ENCODE results near the gene TMEM109.
A peak's percentile ranks its signal among the peaks of the same experiment; 100 is the strongest.

The TMEM109 gene, protein sequence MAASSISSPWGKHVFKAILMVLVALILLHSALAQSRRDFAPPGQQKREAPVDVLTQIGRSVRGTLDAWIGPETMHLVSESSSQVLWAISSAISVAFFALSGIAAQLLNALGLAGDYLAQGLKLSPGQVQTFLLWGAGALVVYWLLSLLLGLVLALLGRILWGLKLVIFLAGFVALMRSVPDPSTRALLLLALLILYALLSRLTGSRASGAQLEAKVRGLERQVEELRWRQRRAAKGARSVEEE

GRCh38 chr11:60913793-60914632, at the start of gene TMEM109:
Gene TMEM109, plus strand, starts transcription at chr11:60914158. Its CDS starts 5,536 bp downstream, at chr11:60919694.
- DNase-seq: peak; percentile 69 to 83

DNA sequence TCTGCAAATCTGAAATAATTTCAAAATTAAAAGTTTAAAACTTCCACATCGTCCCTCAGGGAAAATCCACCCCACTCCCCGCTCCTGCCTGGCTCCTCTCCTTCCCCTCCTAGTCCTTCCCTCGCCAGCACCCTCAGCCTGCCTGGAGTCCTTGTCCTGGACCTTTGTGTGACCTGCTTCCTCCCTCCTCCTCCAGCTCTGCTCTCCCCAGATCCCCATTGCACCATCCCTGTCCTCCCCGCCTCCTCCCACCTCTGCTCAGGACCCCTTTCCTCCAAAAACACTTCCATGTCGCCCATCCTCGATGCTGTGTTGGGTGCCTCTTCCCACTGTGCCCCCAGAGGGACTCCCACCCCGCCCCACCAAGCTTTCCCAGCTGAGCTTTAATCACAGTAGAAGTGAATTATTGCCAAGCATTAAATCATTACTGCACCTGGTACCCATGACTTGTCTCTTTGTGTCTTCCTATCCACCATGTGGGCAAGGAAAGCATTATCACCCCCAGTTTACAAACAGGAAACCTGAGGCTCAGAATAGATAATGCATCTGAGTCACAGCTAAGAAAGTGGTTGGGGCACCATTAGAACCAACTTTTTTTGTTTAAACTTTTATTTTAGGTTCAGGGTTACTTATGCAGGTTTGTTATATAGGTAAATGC, 49.0 kb upstream of the TMEM109 start:
- DNase-seq: no peak

DNA sequence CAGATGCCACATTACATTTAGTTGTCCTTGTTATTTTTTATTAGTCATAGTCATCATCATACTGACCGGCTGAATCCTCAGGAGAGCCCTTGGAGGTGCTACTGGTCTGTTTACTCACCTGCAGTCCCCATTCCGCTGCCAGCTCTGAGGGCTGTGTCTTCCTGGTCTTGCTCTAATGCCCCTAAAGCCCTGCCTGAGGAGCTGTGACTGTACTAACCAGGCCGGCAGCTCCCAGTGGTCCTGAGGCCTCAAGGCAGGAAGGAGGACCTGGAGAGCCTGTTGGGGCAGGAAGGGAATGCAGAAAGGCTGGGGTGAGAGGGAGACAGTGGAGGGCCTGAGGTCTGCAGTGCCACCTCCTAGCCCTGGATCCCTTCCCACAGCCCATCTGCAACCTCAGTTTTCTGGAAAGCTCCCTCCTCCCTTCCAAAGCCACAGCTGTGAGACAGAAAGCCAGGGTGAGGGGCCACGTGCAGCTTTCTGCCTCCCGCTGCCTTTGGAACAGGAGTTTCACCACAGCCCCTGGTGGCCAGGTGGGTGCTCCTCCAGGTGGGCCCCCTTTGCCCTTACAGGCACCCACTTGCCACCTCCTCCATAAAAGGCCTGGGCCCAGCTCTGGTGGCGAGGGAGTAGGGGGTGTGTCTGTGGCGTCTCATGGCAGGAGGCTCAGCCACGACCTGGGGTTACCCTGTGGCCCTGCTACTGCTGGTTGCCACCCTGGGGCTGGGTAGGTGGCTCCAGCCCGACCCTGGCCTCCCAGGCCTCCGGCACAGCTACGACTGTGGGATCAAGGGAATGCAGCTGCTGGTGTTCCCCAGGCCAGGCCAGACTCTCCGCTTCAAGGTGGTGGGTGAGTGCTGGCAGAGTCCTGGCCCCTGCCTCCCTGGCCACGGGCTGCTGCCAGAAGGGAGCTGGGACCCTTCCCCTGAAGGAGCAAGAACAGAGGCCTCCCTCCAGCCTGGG, 46.8 kb upstream of the TMEM109 start, which contains the start of gene ZP1:
TSS of gene ZP1 (plus strand) at position 632 of the 960 bp plus-strand sequence. CDS start at position 652, 20 bp downstream.
- no peak for DNase-seq

GRCh38 chr11:60867871-60868681, 45.9 kb upstream of the TMEM109 start:
- no peak for DNase-seq

DNA sequence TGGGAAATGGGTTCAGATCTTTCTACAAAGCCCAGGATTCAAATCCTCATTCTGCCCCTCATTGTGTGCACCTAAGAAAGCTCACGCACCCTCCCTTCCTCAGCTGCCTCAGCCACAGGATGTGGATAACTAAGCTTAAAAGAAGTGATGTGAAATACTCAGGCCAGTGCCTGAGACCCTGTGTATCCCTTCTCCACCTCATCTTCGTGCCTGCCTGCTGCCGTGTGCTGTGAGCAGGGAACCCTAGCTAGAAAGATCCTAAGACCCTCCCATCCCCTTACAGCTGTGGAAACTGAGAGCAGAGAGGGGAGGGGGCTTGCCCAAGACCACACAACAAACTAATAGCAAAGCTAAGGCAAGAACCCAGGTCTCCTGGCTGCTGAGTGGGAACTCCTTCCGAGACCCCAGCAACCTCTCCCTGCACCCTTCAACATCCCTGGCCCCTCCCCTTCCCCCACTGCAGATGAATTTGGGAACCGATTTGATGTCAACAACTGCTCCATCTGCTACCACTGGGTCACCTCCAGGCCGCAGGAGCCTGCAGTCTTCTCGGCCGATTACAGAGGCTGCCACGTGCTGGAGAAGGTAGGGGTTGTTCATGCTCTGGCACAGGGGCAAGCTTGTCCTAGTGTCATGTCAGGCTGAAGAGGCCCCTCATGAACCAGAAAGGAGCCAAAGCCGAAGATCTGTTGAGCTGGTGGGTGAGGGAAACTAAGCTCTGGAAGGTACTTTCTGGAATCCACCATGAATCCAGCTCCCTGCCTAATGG, 45.1 kb upstream of the TMEM109 start:
- no peak for DNase-seq

GRCh38 chr11:60869451-60869825, 44.5 kb upstream of the TMEM109 start:
- no peak for DNase-seq

DNA sequence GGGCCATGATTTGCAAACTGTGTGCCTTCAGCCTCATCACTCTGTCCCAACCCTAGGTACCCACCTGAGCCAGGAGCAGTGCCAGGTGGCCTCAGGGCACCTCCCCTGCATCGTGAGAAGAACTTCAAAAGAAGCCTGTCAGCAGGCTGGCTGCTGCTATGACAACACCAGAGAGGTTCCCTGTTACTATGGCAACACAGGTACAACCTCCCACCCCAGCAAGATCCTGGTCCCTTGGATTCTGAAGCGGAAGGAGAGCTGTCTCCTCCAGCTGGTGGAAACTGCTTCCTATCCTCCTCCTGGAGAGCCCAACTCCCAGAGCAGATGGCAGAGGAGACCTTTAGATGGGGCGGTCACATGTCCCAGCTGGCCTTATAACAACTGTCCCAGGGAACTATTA, 43.7 kb upstream of the TMEM109 start:
- no peak for DNase-seq

- DNase-seq: no peak
These were observed 43.1 kb upstream of the TMEM109 start for GRCh38 chr11:60870733-60871377.

- DNase-seq: no peak
These were observed 42.4 kb upstream of the TMEM109 start for GRCh38 chr11:60871378-60872061.

GRCh38 chr11:60872124-60872960, 41.6 kb upstream of the TMEM109 start:
- DNase-seq: peak; percentile 41 to 42

- peak; percentile 42 to 46 for DNase-seq
These were observed 40.9 kb upstream of the TMEM109 start for GRCh38 chr11:60872961-60873524.

- no peak for DNase-seq
These were observed 40.4 kb upstream of the TMEM109 start for GRCh38 chr11:60873533-60873932.

DNA sequence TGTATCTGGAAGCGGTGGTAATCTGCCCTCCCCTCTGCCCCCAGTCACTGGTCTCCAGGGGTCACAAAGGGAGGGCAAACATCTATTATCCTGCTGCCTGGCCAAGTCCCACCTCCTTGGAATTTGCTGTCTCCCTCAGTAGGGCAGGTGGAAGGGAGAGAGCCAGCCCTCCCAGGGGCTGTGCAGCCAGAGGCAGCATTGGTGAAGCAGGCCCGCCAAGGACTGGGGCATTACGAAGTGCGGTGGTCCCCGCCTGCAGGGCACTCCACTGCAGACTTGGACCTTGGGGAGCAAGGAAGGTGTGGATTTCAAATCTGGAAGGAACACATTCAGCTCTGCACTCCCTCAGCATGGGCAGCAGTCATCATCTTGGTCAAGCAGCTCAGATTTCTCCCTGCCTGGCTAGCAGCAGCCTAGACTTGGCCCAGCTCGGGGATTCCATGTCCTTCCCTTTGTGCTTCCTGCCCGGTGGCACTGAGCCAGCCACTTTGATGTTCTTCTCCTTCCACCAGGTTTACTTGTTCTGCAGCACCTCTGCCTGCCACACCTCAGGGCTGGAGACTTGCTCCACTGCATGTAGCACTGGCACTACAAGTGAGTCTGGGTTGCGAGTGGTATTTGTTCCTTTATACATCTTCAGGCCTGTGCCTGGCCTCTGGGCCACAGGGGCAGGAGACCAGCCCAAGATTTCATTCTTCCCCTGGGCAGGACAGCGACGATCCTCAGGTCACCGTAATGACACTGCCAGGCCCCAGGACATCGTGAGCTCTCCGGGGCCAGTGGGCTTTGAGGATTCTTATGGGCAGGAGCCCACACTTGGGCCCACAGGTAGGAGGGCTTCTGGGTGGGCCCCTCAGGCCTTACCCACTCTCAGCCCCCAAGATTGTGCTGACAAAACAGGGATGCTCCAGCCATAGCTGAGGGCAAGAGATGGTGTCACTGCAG, 39.3 kb upstream of the TMEM109 start:
- DNase-seq: no peak

- no peak for DNase-seq
These were observed 38.4 kb upstream of the TMEM109 start for GRCh38 chr11:60875366-60876167.

DNA sequence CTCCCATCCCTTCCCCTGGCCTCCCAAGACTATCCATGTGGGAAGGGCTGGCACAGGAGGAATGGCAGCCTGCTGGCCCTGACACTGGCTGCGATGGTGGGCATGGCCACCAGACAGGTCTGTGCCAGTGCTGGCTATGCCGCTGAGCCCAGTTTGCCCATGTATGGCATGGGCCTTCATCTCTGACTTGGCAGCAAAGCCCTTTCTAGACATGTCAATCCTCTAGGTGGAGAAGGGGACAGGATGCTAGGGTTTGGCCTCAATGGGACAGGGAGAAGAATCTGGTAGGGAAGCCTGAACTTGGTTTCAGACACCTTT, 37.8 kb upstream of the TMEM109 start:
- no peak for DNase-seq
